Astrocyte of the hippocampus (primary cell): ENCODE measurements around the gene RETREG1.
"Not testable (repeated sequence)": the region's sequence is repeated elsewhere in the genome, so short reads cannot be mapped to it uniquely, and the experiment has no call there.

Source experiments
- DNase-seq: peaks from one replicate; pipeline ENCODE4 v3.0.0; 2011; ENCODE audit warnings: low read depth, low spot score

RETREG1 gene

DNA sequence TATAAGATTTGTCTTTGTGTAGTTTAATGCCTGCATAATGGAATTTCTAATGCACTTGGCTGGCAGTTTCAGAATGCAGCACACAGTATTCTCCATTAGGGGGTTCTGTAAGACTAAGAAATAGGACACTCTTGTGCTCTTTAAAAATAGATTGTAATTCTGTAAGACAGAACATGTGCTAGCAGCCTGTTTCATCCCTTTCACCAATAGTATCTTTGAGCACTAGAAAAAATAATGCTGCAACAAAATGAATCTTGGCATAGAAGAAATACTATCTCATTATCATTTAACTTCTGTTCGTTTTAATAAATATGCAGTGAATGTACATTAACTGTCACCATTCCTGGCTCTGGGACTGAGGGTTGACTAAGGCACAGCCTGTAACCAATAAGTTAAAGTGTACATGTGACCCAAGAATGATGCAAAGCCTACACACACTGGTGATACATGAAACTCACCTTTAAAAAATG lies 127.4 kb downstream of the RETREG1 start:
- peak; percentile 68 for DNase-seq

DNA sequence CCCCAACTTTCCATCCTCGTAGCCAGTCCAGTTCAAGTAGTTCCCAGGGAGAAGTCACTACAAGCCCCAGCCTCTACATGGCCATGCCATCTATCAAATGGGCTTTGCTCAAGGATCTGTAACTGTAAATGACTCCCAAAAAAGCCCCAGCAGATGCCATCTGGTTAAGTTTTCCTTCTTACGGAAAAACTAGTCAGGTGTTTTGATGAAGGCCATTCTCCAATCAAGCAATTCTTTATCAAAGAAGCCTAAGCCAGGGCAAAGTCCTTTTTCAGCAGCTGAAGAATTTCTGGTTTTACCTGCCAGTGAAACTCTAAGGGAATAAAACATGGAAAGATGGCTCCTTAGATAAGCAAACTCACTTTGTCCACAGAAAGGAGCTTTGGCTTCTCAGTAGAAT lies 129.3 kb downstream of the RETREG1 start:
- DNase-seq = no peak

DNA sequence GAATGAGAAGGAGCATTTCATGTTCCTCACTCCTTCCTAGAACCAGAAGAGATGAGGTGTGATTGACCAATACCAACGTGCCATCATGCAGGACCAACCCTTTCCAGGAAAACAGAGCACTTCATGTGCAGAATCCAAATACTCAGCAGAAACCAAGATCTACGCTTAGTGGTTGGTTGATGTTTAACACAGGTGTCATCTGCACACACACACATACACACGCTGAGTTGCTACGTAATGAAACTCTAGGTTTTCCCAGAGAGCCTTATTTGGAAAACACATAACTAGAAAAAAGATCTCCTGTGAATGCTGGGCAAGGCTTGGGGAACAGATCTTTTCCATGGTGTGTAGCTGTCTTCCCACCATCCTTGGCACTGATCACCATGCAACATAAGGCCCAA lies 130.1 kb downstream of the RETREG1 start:
- no peak for DNase-seq

DNA sequence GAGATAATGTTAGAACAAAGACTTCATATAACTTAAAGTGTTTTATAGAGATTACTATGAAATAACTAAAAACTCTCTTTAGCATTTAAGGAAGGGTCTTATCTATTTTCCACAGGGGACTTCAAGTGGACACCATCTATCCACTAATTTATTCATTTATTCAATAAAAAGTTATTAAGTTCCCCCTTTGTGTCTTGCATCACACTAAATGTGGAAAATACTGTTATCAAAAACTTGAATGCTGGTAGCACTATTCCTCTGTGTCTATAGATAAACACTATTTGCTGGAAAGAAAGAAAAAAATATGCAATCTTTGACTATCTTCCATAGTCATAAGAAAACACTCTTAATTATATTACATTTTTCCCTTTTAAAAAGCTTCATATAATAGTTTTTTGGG lies 131.1 kb downstream of the RETREG1 start:
- DNase-seq = no peak

DNA sequence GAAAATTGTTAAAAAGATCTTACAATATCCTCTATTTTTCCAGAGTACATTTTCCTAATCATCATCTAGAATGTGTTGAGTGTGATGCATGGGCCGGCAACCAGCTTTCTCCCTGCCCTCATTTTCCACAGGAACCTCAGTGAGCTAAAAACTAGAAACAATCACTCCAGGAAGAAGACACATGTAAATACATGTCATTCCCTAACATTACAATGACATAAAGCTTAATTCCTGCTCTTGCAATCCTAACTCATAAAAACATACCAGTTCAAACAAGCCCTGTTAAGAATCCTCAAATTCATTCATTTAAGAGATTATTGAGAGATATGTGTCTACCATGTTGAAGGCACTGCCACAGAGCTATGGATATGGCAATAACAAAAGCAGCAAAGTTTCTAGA lies 132.7 kb downstream of the RETREG1 start:
- no peak for DNase-seq

DNA sequence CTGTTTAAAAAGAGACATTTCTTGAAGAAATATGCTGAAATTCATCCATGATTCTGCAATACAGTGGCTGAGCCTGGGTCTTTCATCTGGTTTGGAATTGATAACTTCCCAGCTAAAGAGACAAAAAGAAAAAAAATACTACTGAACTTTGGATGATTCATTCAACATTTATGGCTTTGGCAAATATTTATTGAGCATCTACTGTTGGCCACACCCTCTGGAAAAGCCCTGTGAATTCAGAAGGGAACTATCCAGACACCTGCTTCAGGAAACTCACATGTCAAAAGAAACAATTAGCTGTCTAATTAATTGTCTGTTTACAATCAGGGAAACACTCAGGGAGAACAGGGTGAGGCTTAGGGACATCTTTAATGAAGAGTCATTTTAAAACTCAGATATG lies 133.4 kb downstream of the RETREG1 start:
- DNase-seq = no peak

DNA sequence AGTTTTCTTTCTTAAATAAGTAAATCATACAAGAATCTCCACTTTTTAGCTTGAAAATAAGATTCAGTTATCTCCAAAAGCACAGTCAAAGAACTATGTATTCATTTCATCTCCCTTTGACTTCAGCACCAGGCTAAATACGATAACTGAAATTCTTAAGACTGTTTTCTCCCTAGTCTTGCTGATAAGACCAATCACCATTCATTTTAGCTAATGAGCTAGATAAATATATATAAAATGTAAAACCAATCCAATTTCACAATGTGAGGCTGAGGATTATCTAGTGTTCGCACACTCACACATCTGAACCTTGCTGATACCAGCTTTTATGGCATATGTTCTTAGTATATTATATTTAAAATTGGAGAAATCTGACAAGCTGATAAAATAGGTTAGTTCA lies 133.9 kb downstream of the RETREG1 start:
- DNase-seq = no peak

DNA sequence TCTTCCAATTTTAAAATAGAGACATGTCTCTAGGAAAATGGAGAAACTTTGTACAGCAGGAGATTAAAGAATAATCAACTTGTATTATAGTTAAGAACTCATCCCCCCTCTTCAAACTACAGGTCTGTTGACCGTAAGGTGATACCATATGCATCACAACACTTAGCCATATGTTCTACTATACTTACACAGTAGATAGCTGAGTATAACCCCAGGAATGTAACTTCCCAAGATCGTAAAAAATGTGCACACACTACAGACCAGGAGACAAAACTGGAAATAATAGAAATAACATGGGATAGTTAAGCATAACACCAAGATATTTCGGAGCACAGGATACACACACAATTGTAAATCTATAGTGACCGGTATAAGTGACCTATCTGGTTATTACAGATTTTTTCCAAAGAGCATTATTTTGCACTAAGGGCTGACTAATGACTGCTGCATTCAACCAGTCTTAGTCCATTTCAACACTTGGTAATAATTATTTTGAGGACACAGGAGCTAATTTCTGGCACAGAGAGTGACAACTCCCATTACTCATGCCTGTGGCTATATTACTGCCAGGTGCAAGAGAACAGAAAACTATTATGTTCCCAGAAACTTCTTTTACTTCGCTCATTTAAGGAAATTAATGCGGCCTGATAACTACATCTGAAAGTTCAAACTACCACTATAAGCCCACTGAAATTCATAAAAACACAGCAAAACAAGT lies 135.8 kb downstream of the RETREG1 start:
- DNase-seq = no peak

DNA sequence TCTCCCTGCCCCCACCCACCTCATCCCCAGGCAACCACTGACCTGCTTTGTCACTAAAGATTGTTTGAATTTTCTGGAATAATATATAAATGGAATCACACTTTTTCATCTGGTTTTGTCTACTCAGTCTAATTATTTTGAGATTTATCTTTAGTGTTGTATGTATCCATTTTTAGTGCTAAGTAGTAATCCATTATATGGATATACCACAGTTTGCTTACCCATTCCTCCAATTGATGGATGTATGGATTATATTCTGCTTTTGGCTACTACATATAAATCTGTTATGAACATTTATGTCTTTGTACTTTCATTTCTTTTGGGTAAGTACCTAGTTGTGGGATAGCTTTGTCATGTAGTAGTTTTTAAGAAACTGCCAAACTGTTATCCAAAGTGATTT lies 136.7 kb downstream of the RETREG1 start:
- no peak for DNase-seq

DNA sequence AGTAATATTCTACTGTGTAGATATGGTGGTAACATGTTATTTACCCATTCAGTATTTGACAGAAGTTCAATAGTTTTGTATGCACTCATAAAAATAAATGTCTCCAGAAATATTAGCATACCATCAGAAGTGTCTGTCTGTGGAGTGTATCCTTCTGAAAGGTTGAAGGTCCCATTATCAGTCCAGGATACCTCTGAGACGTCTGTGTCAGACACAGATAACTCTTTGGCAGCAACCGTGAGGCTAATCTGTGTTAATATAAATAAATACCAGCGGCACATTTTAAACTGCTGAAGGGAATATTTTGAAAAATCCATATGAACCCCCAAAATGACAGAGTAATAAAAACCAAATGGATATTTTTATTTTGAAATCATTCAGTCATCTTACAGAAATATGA lies 139.3 kb downstream of the RETREG1 start:
- no peak for DNase-seq

DNA sequence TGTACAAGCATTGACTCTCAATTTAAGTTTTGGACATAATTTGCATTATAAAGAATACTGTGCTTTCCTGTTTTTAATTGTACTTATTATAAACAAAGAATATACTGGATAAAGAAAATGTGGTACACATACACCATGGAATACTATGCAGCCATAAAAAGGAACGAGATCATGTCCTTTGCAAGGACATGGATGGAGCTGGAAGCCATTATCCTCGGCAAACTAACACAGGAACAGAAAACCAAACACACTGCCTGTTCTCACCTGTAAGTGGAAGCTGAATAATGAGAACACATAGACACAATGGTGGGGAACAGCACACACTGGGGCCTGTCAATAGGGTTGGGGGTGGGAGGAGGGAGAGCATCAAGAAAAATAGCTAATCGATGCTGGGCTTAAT lies 140.4 kb downstream of the RETREG1 start:
- DNase-seq = not testable (repeated sequence)

DNA sequence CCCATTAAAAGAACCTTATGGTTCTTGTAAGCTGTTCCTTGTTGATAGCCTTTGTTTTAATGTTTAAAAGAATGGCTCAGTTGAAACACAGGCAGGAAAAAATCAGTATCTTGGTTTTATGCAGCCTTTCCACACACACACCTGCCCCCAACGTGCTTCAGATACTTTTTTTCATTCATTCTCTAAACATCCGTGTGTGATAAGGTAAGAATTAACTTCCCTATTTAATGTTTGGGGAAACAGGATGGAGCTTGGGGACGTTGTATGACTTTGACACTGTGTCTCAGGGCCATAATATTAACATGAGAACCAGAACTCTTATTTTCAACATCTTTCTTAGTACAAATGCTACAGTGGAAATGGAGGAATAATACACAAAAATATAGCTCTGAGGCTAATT lies 145.4 kb downstream of the RETREG1 start:
- no peak for DNase-seq

DNA sequence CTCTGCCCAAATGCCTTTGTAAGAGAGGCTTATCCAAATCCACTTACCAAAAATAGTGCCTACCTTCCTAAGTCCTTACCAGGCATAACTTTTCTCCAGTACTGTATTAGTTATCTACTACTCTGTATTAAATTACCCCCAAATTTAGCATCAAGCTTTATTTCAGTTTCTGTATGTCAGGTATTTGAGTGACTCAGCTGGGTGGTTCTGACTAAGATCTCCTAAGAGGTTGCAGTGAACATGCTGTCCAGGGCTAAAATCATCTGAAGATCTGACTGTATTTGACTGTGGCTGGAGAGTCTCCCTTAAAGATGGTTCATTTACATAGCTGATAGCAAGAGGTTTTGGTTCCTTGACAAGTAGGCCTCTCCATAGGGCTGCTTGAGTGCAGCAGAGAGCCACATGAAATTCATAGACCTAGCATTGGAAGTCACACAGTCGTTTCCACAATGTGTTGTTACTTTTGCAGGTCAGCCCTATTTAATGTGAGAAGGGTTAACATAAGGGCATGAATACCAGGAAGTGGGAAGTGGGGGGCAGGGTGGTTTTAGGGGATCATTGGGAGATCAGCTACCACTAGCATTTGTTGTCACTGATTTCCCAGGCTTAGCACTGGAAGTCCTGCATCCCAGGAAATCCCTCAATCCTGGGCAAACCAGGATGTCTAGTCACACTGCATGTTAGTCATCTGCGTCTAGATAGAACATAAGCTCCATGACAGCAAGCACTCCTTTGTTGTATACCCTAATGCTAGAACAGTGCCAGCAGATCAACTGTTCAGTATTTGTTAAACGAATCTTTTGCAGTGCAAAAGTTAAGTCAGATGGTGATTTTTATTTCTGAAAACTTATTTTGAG lies 149.2 kb downstream of the RETREG1 start:
- DNase-seq = peak; percentile 47

DNA sequence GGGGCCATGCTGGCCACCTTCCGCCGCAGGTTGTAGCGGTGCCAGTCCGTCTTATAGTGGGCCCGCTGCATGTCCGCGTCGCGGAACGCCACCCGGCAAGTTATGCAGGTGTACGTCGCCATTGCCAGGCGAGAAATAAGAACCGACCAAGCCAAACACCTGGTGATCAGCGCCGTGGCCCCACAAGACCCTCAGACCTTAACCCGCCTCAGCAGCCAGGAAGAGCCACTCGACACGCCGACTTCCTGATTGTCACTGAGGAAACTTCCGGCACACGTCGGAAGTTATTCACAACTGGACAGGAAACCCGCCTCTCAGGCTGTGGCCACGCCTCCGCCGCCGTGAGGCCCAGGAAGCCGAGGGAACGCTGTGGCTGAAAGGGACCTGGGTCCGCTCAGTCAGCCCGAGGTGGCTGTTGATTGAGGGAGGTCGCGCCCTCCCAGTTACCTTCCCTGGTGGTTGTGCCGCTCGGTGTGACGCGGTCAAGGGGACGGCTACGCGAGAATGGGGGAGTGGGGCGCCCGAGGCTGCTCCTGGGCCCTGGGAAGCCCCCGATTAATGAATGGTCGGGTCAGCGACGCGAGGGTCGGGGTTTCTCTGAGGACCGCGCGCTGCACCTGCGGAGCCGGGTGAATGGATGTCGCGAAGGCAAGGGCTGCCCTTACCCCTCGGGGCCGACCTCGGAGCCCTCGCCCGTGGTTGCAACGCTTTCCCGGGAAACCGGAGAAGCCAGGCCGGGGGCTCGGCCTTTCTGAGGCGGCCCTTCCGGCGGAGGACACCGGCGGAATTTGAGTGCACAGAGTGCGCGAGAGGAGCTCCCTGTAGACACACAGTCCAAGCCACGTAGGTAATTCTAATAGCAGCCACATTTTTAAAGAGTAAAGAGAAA lies 151.0 kb downstream of the RETREG1 start, which contains the start of gene ZNF622:
Gene ZNF622 (minus strand): TSS at position 257 of the 889 bp plus-strand sequence. CDS start 135 bp downstream, at position 122.
- DNase-seq = peak; percentile 93

DNA sequence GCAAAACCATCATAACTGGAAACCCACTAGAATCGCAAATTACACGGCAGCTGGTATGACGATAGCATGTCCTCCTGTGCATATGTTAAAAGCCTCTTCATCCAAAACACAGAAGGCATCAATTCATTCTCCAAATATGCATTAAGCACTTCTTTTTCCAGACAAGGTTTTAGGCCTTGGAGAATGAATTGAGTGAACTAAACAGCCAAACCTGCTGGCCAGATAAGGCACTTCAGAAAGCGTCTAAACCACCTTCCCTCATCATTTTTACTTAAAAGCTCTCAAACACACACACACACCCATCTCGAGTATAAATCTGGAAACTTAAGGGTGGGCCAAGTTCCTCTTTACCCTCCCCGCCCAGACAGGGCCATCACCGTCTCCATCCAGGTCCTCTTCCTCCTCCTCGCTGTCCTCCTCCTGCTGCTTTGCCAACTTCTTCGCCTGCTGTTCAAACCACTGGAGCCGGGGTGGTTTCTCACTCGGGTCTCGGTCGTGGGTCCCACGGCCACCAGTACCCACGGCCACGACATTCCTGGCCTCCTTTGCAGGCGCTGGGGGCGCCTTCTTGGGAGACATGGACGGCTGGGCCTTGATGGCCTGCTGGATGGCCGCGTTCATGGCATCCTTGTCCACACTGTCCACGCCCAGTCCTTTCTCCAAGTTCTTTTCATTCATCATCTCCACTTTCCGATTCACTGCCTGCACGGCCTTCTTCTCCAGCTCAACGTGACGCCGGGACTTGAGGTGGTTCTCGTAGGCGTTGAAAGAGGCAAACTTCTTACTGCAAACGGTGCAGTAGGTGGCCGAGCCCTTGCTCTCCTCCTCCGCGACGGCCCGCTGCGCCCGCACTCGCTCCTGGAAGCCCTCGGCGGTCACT lies 151.9 kb downstream of the RETREG1 start:
- no peak for DNase-seq

DNA sequence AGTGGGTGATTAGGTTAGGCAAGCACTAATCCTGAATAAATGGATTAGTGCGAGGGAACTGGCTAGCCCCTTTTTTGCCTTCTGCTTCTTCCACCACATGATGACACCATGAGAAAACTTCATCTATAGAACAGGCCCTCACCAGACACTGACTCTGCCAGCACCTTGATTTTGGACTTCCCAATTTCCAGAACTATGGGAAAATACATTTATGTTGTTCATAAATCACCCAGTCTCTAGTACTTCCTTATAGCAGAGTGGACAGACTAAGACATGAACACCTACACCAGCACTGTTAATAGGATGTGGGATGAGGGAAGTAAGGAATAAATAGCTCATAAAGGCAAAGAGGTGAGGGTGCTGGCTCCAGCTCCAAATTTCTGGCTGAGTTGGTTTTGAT lies 152.6 kb downstream of the RETREG1 start:
- DNase-seq = no peak

DNA sequence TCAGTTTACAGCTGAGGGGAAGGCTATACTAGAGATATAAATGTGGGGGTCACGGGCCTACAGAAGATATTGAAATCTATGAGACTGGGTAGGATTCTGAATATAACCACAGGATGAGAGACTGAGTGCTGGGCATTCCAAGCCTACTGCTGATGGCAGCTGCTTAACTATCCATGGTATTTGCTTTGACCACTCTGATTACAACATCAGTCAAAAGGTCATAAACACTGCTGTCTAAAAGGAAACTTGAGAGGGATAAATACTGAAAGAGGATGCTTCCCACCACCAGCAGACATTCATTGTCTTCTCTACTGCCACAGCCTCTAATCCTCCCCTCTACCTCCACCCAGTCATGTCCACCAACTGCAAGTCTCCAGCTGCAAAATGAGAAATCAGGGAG lies 155.0 kb downstream of the RETREG1 start:
- peak; percentile 77 for DNase-seq

DNA sequence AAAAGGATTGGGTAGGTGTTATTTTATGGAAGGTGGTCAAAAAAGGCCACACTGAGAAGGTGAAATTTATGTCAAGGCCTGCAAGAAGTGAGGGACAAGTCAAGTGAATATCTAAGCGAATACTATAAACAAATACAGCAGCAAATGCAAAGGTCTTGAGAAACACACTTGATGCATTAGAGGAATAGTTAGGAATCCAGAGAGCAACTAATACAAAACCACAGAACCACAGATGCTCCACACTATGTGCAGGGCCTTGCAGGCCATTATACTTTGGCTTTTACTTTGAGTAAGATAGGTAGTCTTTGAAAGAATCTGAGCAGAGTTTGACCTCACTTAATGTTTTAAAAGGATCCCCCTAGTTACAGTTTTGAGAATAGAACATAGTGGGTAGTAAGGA lies 155.8 kb downstream of the RETREG1 start:
- peak; percentile 46 for DNase-seq

DNA sequence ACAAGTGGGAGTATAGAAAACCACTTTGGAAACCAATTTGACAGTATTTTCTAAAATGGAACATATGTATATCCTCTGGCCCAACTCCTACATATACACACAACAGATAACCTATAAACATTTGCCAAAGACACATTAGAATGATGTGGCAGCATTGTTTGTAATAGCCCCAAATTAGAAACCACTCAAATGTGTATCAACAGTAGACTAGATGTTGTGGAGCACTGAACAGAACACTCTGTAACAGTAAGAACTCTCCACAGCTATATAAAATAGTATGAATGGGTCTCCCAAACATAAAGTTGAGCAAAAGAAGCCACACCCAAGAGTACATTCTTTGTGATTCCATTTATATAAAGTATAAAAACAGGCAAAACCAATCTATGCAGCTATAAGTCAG lies 157.3 kb downstream of the RETREG1 start:
- DNase-seq = no peak

DNA sequence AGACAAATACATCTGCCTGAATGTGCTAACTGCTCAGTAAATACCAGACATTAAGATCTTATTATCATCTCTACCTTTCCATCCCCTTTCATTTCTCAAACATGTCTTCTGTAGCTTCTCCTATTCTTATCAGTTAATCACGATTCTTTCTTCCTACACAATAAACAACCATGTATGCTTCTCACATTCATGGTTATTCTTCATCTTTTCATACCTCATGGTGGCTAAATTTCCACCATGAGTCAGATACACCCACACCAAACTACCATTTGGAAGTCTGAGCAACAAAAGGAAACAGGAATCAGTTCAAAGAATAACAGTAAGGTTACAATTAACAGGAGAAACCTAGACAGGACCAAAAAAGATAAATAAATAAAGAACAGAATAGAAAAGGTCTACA lies 158.9 kb downstream of the RETREG1 start:
- DNase-seq = no peak

DNA sequence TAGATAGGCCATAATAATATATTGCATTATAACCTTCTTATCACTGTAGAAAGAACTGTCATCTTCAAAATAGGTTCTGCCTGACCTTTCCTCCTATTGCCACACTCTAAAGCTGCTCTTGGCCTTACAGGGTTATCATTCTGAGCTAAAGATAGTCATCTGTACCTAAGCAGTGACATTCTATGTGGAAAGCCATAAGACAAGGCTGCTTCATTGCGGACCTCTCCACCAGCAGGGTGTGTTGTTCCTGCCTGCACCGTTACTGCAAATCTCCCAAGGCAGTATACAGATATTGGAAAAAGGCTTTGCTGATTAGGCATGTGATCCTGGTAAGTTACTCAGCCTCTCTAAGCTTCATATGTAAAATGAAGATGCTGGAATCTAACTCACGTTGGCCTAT lies 159.3 kb downstream of the RETREG1 start:
- no peak for DNase-seq
